Measurements from ENCODE around the gene APOO.
A peak's percentile ranks its signal among the peaks of the same experiment; 100 is the strongest.

Gene APOO

GRCh38 chrX:23811108-23811651 lies 96.6 kb downstream of the APOO start:
- in situ Hi-C loops (cut with HindIII; ENCODE audit: low pct_ligation_motif_present, low sequenced_read_pairs): no loop called here
- Histone ChIP-seq H3K27me3 (replicated peaks) (no peaks in the 10 kb centered on the region), H3K36me3 (replicated peaks) (no peaks in the 10 kb centered on the region), H3K4me3 (ENCODE audit: low read depth, low read length) (no peak overlapping the region), H3K27ac (no peak overlapping the region)
- no peak for DNase-seq
- TF ChIP-seq, protein P1, sequence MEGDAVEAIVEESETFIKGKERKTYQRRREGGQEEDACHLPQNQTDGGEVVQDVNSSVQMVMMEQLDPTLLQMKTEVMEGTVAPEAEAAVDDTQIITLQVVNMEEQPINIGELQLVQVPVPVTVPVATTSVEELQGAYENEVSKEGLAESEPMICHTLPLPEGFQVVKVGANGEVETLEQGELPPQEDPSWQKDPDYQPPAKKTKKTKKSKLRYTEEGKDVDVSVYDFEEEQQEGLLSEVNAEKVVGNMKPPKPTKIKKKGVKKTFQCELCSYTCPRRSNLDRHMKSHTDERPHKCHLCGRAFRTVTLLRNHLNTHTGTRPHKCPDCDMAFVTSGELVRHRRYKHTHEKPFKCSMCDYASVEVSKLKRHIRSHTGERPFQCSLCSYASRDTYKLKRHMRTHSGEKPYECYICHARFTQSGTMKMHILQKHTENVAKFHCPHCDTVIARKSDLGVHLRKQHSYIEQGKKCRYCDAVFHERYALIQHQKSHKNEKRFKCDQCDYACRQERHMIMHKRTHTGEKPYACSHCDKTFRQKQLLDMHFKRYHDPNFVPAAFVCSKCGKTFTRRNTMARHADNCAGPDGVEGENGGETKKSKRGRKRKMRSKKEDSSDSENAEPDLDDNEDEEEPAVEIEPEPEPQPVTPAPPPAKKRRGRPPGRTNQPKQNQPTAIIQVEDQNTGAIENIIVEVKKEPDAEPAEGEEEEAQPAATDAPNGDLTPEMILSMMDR (IDR thresholded peaks at IDR 0.05; ENCODE audit: low read depth, low read length, missing control alignments): no peak

DNA sequence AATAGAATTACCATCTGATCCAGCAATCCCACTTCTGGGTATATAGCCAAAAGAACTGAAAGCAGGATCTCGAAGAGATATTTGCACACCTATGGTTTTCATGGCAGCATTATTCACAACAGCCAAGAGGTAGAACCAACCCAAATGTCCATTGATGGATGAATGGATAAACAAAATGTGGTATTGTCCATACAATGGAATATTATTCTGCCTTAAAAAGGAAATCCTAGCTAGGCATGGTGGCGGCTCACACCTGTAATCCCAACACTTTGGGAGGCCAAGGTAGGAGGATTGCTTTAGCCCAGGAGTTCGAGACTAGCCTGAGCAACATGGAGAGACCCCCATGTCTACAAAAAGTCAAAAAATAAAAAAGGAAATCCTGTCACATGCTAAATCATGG lies 97.5 kb downstream of the APOO start:
- no peak overlapping the region for H3K4me3 ChIP-seq (ENCODE audit: low read depth, low read length)
- H3K36me3 ChIP-seq (replicated peaks): no peaks in the 10 kb centered on the region
- TF ChIP-seq, protein P1 (IDR thresholded peaks at IDR 0.05; ENCODE audit: low read depth, low read length, missing control alignments): no peak
- in situ Hi-C loops (cut with HindIII; ENCODE audit: low pct_ligation_motif_present, low sequenced_read_pairs): no loop called here
- no peak for DNase-seq
- H3K27ac ChIP-seq: no peak overlapping the region
- no peaks in the 10 kb centered on the region for H3K27me3 ChIP-seq (replicated peaks)

- TF ChIP-seq, protein P1 (IDR thresholded peaks at IDR 0.05; ENCODE audit: low read depth, low read length, missing control alignments): no peak
- Histone ChIP-seq H3K4me3 (ENCODE audit: low read depth, low read length) (no peak overlapping the region), H3K27ac (no peak overlapping the region), H3K27me3 (replicated peaks) (no peaks in the 10 kb centered on the region), H3K36me3 (replicated peaks) (no peaks in the 10 kb centered on the region)
- in situ Hi-C loops (cut with HindIII; ENCODE audit: low pct_ligation_motif_present, low sequenced_read_pairs): no loop called here
- DNase-seq: no peak
These were observed 102.3 kb downstream of the APOO start for GRCh38 chrX:23805389-23805788.

DNA sequence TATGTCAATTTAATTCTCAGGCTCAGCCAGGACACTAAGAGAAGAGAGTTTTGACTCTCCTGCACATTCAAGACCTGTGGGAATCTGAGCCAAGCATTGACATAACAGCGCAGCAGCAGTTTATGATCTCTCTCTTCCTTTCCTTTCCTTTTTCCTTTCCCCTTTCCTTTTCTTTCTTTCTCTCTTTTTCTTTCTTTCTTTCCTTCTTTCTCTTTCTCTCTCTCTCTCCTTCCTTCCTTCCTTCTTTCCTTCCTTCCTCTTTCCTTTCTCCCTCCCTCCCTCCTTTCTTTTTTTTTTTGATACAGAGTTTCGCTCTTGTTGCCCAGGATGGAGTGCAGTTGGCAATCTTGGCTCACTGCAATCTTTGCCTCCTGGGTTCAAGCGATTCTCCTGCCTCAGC lies 103.2 kb downstream of the APOO start:
- TF ChIP-seq, protein P1 (IDR thresholded peaks at IDR 0.05; ENCODE audit: low read depth, low read length, missing control alignments): no peak
- in situ Hi-C loops (cut with HindIII; ENCODE audit: low pct_ligation_motif_present, low sequenced_read_pairs): no loop called here
- Histone ChIP-seq H3K36me3 (replicated peaks) (no peaks in the 10 kb centered on the region), H3K4me3 (ENCODE audit: low read depth, low read length) (no peak overlapping the region), H3K27me3 (replicated peaks) (no peaks in the 10 kb centered on the region), H3K27ac (peak overlapping the region; percentile 68)
- DNase-seq: no peak

- TF ChIP-seq, protein P1 (IDR thresholded peaks at IDR 0.05; ENCODE audit: low read depth, low read length, missing control alignments): no peak
- Histone ChIP-seq H3K36me3 (replicated peaks) (no peaks in the 10 kb centered on the region), H3K27ac (peak overlapping the region; percentile 68), H3K27me3 (replicated peaks) (no peaks in the 10 kb centered on the region), H3K4me3 (ENCODE audit: low read depth, low read length) (no peak overlapping the region)
- DNase-seq: peak; percentile 40
- in situ Hi-C loops (cut with HindIII; ENCODE audit: low pct_ligation_motif_present, low sequenced_read_pairs): no loop called here
These were observed 103.8 kb downstream of the APOO start for GRCh38 chrX:23803931-23804381.

GRCh38 chrX:23802431-23802830 lies 105.3 kb downstream of the APOO start:
- TF ChIP-seq, protein P1 (IDR thresholded peaks at IDR 0.05; ENCODE audit: low read depth, low read length, missing control alignments): no peak
- DNase-seq: no peak
- Histone ChIP-seq H3K27me3 (replicated peaks) (no peaks in the 10 kb centered on the region), H3K36me3 (replicated peaks) (no peaks in the 10 kb centered on the region), H3K27ac (no peak overlapping the region), H3K4me3 (ENCODE audit: low read depth, low read length) (no peak overlapping the region)
- in situ Hi-C loops (cut with HindIII; ENCODE audit: low pct_ligation_motif_present, low sequenced_read_pairs): no loop called here

All from brain microvascular endothelial cell (primary cell).